HepG2 (cell line): ENCODE data around the gene L3MBTL4. TPM values are rescaled to one million over a fixed set of nuclear protein-coding genes. Genes with fewer than 3 reads are reported as not detected.

ENCODE experiments used
- ATAC-seq: fragments of 200-7000 bp; cut with Tn5 transposase; 3 replicates; pipeline ENCODE4 v1.9.1; 2020; ENCODE audit warnings: mild to moderate bottlenecking, moderate library complexity
- BruUV-seq: library from RNA; stranded (reverse); fragments of 400-500 nt; replicated peaks from 2 replicates; lab custom pipeline; 2021; lab: Mats Ljungman, UMichigan
- CTCF ChIA-PET: fragments of 300-600 bp; formaldehyde crosslinking; extraction: SDS; loops from one replicate; lab custom pipeline; 2021; ENCODE audit warnings: low total read pairs, inconsistent platforms, low intra/inter-chr PET ratio; lab: Yijun Ruan, JAX
- POLR2A ChIA-PET: fragments of 350-600 bp; sonication (Branson Sonifier 250); formaldehyde crosslinking; loops from one replicate; lab custom pipeline; 2020; ENCODE audit warnings: antibody characterized with exemption, inconsistent platforms; lab: Yijun Ruan, JAX
- DNase-seq: peaks from one replicate; pipeline ENCODE4 v3.0.0-alpha.2; 2015; ENCODE audit warnings: low spot score
- FAIRE-seq: peaks from 3 replicates; lab custom pipeline; 2011; peaks lifted over from hg19 to GRCh38; lab: Jason Lieb, UNC
- H2AFZ ChIP-seq: one replicate; pipeline ENCODE4 v1.6.1; 2011; ENCODE audit warnings: low read length, inconsistent platforms
- H3K27ac ChIP-seq: fragments of 300-600 bp; 3 replicates; pipeline ENCODE4 v1.8.0; 2011; ENCODE audit warnings: mixed run types, mild to moderate bottlenecking, mixed read lengths, low read length, inconsistent platforms; ENCODE audit not compliant: insufficient read depth; ENCODE audit errors: extremely low read length
- H3K27me3 ChIP-seq, 2 experiments: fragments of 200-600 bp in 1 of 2; 2 replicates in 1 of 2; 3 replicates in 1 of 2; pipeline versions ENCODE4 v1.6.0 to v1.8.0; 2011; ENCODE audit warnings: low read length in 2 of 2, mild to moderate bottlenecking in 2 of 2, moderate library complexity in 2 of 2, inconsistent platforms in 1 of 2; ENCODE audit not compliant: insufficient read depth in 2 of 2, control insufficient read depth in 1 of 2
- H3K36me3 ChIP-seq, 2 experiments: fragments of 200-600 bp in 1 of 2; replicated peaks in 1 of 2; 2 replicates in 1 of 2; 3 replicates in 1 of 2; pipeline versions ENCODE4 v1.5.1 to v1.8.0; 2011; ENCODE audit warnings: low read length in 2 of 2, inconsistent platforms in 1 of 2; ENCODE audit not compliant: insufficient read depth in 2 of 2, control insufficient read depth in 1 of 2
- H3K4me1 ChIP-seq: 2 replicates; pipeline ENCODE4 v1.5.1; 2012; ENCODE audit warnings: low read length, inconsistent platforms; ENCODE audit not compliant: insufficient read depth
- H3K4me2 ChIP-seq: 2 replicates; pipeline ENCODE4 v1.6.0; 2011; ENCODE audit warnings: low read depth, low read length, inconsistent platforms
- H3K4me3 ChIP-seq, 3 experiments: fragments of 200-600 bp in 1 of 3; sonication (generic), shearing (Covaris generic) in 1 of 3; replicated peaks in 1 of 3; 2 replicates each; pipeline ENCODE4 v1.5.1; 2011 to 2016; ENCODE audit warnings: low read length in 3 of 3, inconsistent platforms in 2 of 3, low read depth in 2 of 3, mild to moderate bottlenecking in 2 of 3, control low read depth in 1 of 3, mixed read lengths in 1 of 3; ENCODE audit not compliant: insufficient read depth in 1 of 3
- H3K79me2 ChIP-seq: one replicate; pipeline ENCODE4 v1.6.1; 2011; ENCODE audit warnings: low read length, inconsistent platforms; ENCODE audit not compliant: insufficient read depth
- H3K9ac ChIP-seq: 2 replicates; pipeline ENCODE4 v1.6.0; 2011; ENCODE audit warnings: mild to moderate bottlenecking, low read depth, low read length, inconsistent platforms; ENCODE audit not compliant: insufficient read depth
- H3K9me3 ChIP-seq: 2 replicates; pipeline ENCODE4 v1.5.1; 2012; ENCODE audit warnings: mild to moderate bottlenecking, low read length
- H4K20me1 ChIP-seq: 2 replicates; pipeline ENCODE4 v1.6.0; 2011; ENCODE audit warnings: inconsistent platforms, mild to moderate bottlenecking, low read length, moderate library complexity; ENCODE audit not compliant: insufficient read depth
- IKZF1 ChIP-seq: fragments of 450-650 bp; IDR thresholded peaks from 2 replicates; pipeline ENCODE4 v1.7.1; 2016
- PITX1 ChIP-seq: sonication (generic); formaldehyde crosslinking; IDR thresholded peaks from 2 replicates; pipeline ENCODE4 v1.5.1; 2020; ENCODE audit warnings: mild to moderate bottlenecking, missing genetic modification reagents
- RXRB ChIP-seq: IDR thresholded peaks from 2 replicates; pipeline ENCODE4 v1.6.1; 2016; ENCODE audit warnings: borderline replicate concordance, missing genetic modification reagents, missing compliant biosample characterization
- ZSCAN29 ChIP-seq: sonication (generic); formaldehyde crosslinking; conservative IDR thresholded peaks from 2 replicates; pipeline ENCODE4 v1.4.0; 2020; ENCODE audit warnings: mild to moderate bottlenecking, missing genetic modification reagents
- WGBS: methylation state at CpG from one replicate; pipeline ENCODE4 v1.1.6; 2017; ENCODE audit warnings: low lambda C conversion rate; 5-methylcytosine and 5-hydroxymethylcytosine counted together
- in situ Hi-C: cut with HindIII; loops from 2 replicates; pipeline ENCODE4 v1.10.0; 2017; ENCODE audit warnings: low pct_unique_long_range_greater_than_20kb; ENCODE audit not compliant: extremely low pct_ligation_motif_present
- intact Hi-C: fragments of 100-400 bp; cut with micrococcal nuclease; formaldehyde crosslinking; loops from one replicate; pipeline ENCODE4 v1.10.0; 2022; ENCODE audit not compliant: unreplicated experiment
- polyA plus RNA-seq, 8 experiments: library from polyadenylated mRNA; depleted of rRNA in 3 of 8; stranded (reverse) in 7 of 8; unstranded in 1 of 8; fragments of >200 nt; fragmentation: Illumina TruSeq in 4 of 8; extraction: Trizol in 4 of 8; gene quantifications; 2 replicates each; pipeline versions ENCODE4 v1.2.1 to v1.2.3, GENCODE V29; 2011 to 2016; ENCODE audit warnings: low read depth in 4 of 8, missing spikeins in 1 of 8, mixed read lengths in 1 of 8; ENCODE audit not compliant: insufficient read depth in 1 of 8
- total RNA-seq, 5 experiments: library from RNA; depleted of rRNA; stranded (reverse); fragments of >200 nt; fragmentation: Illumina TruSeq; extraction: Trizol; gene quantifications; 2 replicates each; pipeline ENCODE4 v1.2.3, GENCODE V29; 2016; ENCODE audit warnings: low read depth in 1 of 5
- TF ChIP-seq, protein P1 (sequence below): sonication (generic); formaldehyde crosslinking; IDR thresholded peaks from 2 replicates; pipeline ENCODE4 v1.4.0; 2020; ENCODE audit warnings: missing genetic modification reagents

Gene L3MBTL4
- total and polyA plus RNA-seq, 2 of the 13 experiments (the other 11 are each of a cell fraction or from before 2014, with no cell fraction given), result 10.8 to 13.3 TPM

DNA sequence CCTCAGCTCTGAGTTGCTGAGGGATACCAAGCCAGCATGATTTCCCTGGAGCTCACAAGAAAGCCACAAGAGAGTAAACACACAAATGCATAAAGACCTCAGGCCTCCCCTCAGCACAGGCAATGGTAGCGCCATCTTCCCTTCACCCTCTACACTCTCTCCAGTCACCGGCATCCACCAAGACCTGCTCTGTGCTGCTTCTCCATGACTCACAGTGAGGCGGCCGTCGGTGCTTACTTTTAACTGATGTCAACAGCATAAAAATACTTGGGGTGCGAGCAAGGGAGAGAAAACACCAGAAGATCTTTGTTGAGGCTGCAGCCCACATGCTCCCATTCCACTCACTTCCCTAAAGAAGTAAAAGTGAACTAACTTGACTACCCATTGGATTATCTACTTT, 46.7 kb downstream of the L3MBTL4 start:
- intact Hi-C loops, result no loop called here
- CTCF ChIA-PET, result no interaction called here
- 93% methylated on average over 6 of the region's 6 CpGs for WGBS

More for the DNA sequence above, 46.7 kb downstream of the L3MBTL4 start:
- peaks cover 79% of the 10 kb centered on the region for H3K4me1 ChIP-seq
- FAIRE-seq (no peak), ATAC-seq (no peak), DNase-seq (no peak)
- POLR2A ChIA-PET, result interaction anchor here (1.4 kb wide), 1 partner anchor 47 kb away, joined by 3 read pairs; the partner anchor contains the start of gene L3MBTL4
- H3K9me3 ChIP-seq, result no peaks in the 10 kb centered on the region
- H3K4me3 ChIP-seq, result no peak overlapping the region
- no peaks in the 10 kb centered on the region for H3K36me3 ChIP-seq
- H3K27me3 ChIP-seq, result no peaks in the 10 kb centered on the region
- H3K4me2 ChIP-seq, result no peak overlapping the region
- no peak overlapping the region for H2AFZ ChIP-seq
- no peak overlapping the region for H3K9ac ChIP-seq
- no TSS peak for BruUV-seq
- in situ Hi-C loops, result loop anchor here (10.0 kb wide), 1 partner anchor 53 kb away; no protein-coding TSS in a partner anchor
- H3K79me2 ChIP-seq, result peaks cover 65% of the 10 kb centered on the region
- H4K20me1 ChIP-seq, result no peaks in the 10 kb centered on the region
- TF ChIP-seq RXRB (CRISPR knock-in tag) (no peak), IKZF1 (no peak), PITX1 (CRISPR knock-in tag) (no peak), ZSCAN29 (CRISPR knock-in tag) (no peak)
- TF ChIP-seq, protein P1, sequence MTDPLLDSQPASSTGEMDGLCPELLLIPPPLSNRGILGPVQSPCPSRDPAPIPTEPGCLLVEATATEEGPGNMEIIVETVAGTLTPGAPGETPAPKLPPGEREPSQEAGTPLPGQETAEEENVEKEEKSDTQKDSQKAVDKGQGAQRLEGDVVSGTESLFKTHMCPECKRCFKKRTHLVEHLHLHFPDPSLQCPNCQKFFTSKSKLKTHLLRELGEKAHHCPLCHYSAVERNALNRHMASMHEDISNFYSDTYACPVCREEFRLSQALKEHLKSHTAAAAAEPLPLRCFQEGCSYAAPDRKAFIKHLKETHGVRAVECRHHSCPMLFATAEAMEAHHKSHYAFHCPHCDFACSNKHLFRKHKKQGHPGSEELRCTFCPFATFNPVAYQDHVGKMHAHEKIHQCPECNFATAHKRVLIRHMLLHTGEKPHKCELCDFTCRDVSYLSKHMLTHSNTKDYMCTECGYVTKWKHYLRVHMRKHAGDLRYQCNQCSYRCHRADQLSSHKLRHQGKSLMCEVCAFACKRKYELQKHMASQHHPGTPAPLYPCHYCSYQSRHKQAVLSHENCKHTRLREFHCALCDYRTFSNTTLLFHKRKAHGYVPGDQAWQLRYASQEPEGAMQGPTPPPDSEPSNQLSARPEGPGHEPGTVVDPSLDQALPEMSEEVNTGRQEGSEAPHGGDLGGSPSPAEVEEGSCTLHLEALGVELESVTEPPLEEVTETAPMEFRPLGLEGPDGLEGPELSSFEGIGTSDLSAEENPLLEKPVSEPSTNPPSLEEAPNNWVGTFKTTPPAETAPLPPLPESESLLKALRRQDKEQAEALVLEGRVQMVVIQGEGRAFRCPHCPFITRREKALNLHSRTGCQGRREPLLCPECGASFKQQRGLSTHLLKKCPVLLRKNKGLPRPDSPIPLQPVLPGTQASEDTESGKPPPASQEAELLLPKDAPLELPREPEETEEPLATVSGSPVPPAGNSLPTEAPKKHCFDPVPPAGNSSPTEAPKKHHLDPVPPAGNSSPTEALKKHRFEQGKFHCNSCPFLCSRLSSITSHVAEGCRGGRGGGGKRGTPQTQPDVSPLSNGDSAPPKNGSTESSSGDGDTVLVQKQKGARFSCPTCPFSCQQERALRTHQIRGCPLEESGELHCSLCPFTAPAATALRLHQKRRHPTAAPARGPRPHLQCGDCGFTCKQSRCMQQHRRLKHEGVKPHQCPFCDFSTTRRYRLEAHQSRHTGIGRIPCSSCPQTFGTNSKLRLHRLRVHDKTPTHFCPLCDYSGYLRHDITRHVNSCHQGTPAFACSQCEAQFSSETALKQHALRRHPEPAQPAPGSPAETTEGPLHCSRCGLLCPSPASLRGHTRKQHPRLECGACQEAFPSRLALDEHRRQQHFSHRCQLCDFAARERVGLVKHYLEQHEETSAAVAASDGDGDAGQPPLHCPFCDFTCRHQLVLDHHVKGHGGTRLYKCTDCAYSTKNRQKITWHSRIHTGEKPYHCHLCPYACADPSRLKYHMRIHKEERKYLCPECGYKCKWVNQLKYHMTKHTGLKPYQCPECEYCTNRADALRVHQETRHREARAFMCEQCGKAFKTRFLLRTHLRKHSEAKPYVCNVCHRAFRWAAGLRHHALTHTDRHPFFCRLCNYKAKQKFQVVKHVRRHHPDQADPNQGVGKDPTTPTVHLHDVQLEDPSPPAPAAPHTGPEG, result no peak
- H3K27ac ChIP-seq, result no peak overlapping the region
